Activated naive CD8-positive, alpha-beta T cell treated with anti-CD3 and anti-CD28 coated beads for 36 hours (primary cell): ENCODE data around the gene ACSL1. TPM values are rescaled to one million over a fixed set of nuclear protein-coding genes. Genes with fewer than 3 reads are reported as not detected.
A peak's percentile ranks its signal among the peaks of the same experiment; 100 is the strongest.
"Not testable (repeated sequence)": the region's sequence is repeated elsewhere in the genome, so short reads cannot be mapped to it uniquely, and the experiment has no call there.

ENCODE experiments used
- DNase-seq: peaks from one replicate; pipeline ENCODE4 v3.0.0; 2021
- H3K27ac Mint-ChIP-seq: one replicate; pipeline ENCODE4 v1.8.0; 2022; ENCODE audit warnings: mild to moderate bottlenecking, moderate library complexity, mixed read lengths
- H3K27me3 Mint-ChIP-seq: one replicate; pipeline ENCODE4 v1.8.0; 2022; ENCODE audit warnings: mild to moderate bottlenecking, mixed read lengths
- H3K36me3 Mint-ChIP-seq: one replicate; pipeline ENCODE4 v1.8.0; 2021; ENCODE audit warnings: mild to moderate bottlenecking, mixed read lengths
- H3K4me1 Mint-ChIP-seq: one replicate; pipeline ENCODE4 v1.8.0; 2021; ENCODE audit warnings: mixed read lengths
- H3K4me3 Mint-ChIP-seq: one replicate; pipeline ENCODE4 v1.8.0; 2022; ENCODE audit warnings: mild to moderate bottlenecking, moderate library complexity, mixed read lengths
- H3K9me3 Mint-ChIP-seq: one replicate; pipeline ENCODE4 v1.8.0; 2022; ENCODE audit warnings: mixed read lengths
- total RNA-seq, 2 experiments: library from RNA; stranded (reverse); gene quantifications; one replicate each; pipeline ENCODE4 v1.2.3, GENCODE V29; 2021

Gene ACSL1
- total RNA-seq, 2 experiments from 2014 or later = 15.0 to 15.9 TPM

DNA sequence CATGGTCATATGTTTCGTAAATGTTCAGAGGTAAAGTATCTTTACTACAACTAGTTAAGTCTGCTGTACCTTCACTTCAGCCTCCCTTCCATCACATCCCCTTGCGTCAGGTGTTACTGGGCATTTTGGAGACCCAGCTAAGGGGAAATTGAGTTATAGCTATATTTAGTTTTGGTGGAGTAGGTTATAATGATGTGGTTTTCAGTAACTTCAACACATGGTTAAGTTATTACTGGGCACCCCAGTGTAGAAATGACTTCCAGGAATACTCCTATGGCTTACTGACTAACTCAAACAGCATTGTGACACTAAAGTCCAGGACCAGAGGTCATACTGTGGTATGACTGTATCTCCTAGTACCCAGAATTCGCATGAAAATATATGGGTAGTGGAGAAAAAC lies 23.4 kb upstream of the ACSL1 start:
- Mint-ChIP-seq H3K27me3 (peaks cover 6% of the 10 kb centered on the region), H3K36me3 (no peaks in the 10 kb centered on the region), H3K27ac (no peak overlapping the region), H3K4me3 (no peak overlapping the region), H3K9me3 (no peaks in the 10 kb centered on the region), H3K4me1 (peaks cover 2% of the 10 kb centered on the region)
- DNase-seq = no peak

DNA sequence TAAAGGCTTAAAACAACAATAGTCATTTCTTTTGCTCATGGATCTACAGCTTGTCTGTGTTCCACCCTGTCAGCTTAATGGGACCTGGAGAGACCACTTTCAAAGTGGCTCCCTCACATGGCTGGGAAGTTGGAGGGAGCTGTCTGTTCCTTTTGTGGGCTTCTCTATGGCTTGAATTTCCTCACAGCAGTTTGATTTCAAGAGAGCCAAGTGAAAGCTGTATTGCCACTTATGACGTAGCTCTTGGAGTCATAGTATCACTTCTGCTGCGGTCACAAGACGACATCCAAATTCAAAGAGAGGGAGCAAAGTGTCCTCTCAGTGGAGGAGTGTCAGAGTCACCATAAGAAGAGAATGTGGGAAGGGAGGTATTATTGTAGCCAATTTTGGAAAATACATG lies 22.7 kb upstream of the ACSL1 start:
- peaks cover 2% of the 10 kb centered on the region for H3K4me1 Mint-ChIP-seq
- H3K9me3 Mint-ChIP-seq = no peaks in the 10 kb centered on the region
- H3K27ac Mint-ChIP-seq = no peak overlapping the region
- no peak for DNase-seq
- H3K36me3 Mint-ChIP-seq = no peaks in the 10 kb centered on the region
- peaks cover 6% of the 10 kb centered on the region for H3K27me3 Mint-ChIP-seq
- H3K4me3 Mint-ChIP-seq = no peak overlapping the region

DNA sequence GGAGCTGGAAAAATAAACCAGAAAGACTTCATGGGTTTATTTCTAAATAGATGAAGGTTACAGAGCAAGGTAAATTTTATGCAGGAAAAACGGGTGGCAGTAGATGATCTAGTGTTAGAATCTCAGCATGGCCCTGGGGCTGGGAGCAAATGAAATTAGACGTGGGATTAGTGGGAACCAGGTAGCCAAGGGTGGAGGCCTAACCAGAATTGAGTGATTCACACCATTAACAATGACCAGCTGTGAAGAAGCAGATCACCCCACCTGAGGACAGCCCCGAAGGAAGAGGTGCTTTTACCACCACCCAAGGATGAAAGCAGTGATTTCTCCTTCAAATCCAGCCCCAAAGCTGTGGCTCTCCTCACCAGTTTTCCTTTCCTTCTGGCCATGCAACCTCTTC lies 20.8 kb upstream of the ACSL1 start:
- peaks cover 2% of the 10 kb centered on the region for H3K4me1 Mint-ChIP-seq
- H3K36me3 Mint-ChIP-seq = no peaks in the 10 kb centered on the region
- DNase-seq = no peak
- no peak overlapping the region for H3K27ac Mint-ChIP-seq
- no peak overlapping the region for H3K4me3 Mint-ChIP-seq
- H3K9me3 Mint-ChIP-seq = no peaks in the 10 kb centered on the region
- peaks cover 9% of the 10 kb centered on the region for H3K27me3 Mint-ChIP-seq

DNA sequence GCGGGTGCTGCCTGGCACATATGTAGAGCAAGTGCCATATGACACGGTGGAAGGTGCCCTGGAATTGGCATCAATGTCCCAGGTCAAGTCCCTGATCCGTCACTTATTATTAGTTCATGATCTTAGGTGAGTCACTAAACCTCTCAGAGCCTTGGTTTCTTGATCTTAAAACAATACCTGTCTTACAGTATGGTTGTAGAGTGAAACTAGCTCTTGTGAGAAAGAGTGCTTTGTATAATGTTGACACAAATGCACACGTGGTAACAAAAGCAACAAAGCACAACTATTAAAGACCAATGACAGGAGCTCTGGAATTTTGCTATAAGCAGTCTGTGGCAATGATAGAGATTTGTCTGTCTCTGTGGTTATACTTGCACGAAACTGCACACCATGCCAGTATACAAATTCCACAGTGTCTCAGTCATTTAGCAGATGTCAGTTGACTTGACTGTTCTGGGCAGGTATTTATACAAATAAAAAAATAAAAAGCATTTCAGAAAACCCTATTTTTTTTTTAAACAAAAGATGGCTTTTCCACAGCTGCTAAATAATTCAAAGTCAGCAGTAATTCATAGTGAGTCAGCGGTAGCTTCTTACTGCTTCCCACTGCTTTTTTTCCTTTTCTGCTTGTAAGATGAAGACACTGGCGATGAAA lies 19.7 kb upstream of the ACSL1 start:
- no peaks in the 10 kb centered on the region for H3K36me3 Mint-ChIP-seq
- H3K27me3 Mint-ChIP-seq = peaks cover 9% of the 10 kb centered on the region
- peaks cover 2% of the 10 kb centered on the region for H3K4me1 Mint-ChIP-seq

DNA sequence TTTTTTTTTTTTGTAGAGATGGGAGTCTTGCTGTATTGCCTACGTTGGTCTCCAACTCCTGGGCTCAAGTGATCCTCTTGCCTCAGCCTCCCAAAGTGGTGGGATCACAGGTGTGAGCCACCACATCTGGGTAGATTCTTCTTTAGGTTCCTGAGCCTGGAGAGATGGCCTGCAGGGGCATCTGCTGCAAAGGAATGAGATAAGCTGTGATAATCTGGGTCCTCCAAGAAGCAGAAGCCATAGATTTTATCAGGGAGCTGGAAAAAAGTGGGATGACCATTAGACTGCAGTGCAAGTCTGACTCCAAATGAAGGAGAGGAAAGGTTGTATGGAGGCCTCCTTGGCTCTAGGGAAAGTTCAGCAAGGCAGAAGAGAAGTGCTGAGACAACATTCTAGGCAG lies 19.0 kb upstream of the ACSL1 start:
- H3K36me3 Mint-ChIP-seq = no peaks in the 10 kb centered on the region
- H3K9me3 Mint-ChIP-seq = no peaks in the 10 kb centered on the region

More for the DNA sequence above, 19.7 kb upstream of the ACSL1 start:
- no peak overlapping the region for H3K27ac Mint-ChIP-seq
- no peak for DNase-seq
- no peaks in the 10 kb centered on the region for H3K9me3 Mint-ChIP-seq
- H3K4me3 Mint-ChIP-seq = no peak overlapping the region

DNA sequence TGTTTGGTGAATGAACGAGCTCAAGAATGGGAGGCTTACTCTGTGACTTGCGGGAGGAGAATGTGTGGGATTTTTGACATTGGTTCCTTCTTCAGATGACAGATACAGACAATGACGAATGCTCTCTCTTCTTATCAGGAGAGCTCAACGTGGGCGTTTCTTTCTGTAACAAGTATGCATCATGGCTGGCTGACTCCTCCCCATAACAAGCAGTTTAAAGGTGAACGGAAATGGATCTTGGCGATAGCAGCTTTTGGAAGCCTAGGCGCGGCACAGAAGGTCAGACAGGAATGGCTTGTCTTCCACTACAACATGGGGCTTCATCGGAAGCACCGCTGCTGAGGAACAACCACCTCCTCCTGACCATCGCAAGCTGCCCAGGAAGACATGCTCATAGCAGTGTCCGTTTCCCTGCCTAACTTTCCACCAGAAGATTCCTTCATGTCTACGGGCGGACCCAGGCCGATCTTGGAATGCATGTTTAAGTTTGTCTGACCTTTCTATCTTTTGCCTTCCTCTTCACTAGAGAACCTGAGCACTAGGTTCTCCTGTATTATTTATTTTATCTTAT lies 18.3 kb upstream of the ACSL1 start:
- peaks cover 1% of the 10 kb centered on the region for H3K4me1 Mint-ChIP-seq
- H3K9me3 Mint-ChIP-seq = no peaks in the 10 kb centered on the region
- peaks cover 9% of the 10 kb centered on the region for H3K27me3 Mint-ChIP-seq
- H3K4me3 Mint-ChIP-seq = no peak overlapping the region
- H3K27ac Mint-ChIP-seq = no peak overlapping the region
- H3K36me3 Mint-ChIP-seq = no peaks in the 10 kb centered on the region
- no peak for DNase-seq

More for the DNA sequence above, 19.0 kb upstream of the ACSL1 start:
- Mint-ChIP-seq H3K4me3 (no peak overlapping the region), H3K4me1 (peaks cover 2% of the 10 kb centered on the region), H3K27me3 (peaks cover 9% of the 10 kb centered on the region), H3K27ac (no peak overlapping the region)
- DNase-seq = no peak

DNA sequence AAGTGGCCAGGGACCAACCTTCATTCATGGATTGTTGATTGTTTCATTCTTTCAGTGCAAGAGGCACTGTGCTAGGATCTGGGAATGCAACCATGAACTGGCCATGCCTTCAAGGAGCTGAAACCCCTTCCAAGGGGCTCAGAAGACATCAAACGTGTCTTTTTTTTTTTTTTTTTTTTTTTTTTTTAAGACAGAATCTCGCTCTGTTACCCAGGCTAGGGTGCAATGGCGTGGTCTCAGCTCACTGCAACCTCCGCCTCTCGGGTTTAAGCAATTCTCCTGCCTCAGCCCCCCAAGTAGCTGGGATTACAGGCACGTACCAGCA lies 13.3 kb upstream of the ACSL1 start:
- not testable (repeated sequence) for H3K9me3 Mint-ChIP-seq, DNase-seq, H3K36me3 Mint-ChIP-seq, H3K4me3 Mint-ChIP-seq, H3K27me3 Mint-ChIP-seq, H3K27ac Mint-ChIP-seq, H3K4me1 Mint-ChIP-seq

DNA sequence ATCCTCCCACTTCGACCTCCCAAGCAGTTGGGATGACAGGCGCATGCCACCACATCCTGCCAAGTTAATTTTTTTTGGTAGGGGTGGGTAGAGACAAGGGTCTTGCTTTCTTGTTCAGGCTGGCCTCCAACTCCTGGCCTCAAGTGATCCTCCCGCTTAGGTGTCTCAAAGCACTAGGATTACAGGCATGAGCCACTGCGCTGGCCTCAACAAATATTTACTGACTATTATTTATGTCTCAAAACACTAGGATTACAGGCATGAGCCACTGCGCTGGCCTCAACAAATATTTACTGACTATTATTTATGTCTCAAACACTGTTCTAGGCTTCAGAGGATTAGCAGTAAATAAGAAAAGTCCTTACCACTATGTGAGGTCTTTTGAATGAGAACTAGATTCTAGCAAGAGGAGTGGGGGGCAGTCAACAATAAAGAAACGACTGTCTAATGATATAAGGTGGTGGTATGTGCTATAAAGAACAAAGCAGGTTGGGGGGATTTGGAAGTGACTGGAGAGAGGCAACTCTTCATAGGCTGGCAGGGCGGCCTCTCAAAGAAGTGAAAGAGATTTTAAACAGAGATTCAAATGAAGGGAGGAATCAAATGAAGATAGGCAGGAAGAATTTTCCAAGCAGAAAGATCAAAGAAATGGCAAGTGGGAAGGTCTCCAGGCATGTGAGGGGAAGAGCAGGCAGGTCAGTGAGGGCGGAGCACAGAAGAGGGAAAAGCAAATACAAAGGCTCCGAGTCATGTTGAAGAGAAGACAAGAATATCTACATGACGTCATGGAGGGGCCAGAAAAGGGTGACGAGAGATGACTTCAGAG lies 12.7 kb upstream of the ACSL1 start:
- Mint-ChIP-seq H3K36me3 (no peaks in the 10 kb centered on the region), H3K4me1 (no peaks in the 10 kb centered on the region), H3K27ac (no peak overlapping the region), H3K4me3 (no peak overlapping the region), H3K9me3 (no peaks in the 10 kb centered on the region), H3K27me3 (peaks cover 3% of the 10 kb centered on the region)
- no peak for DNase-seq

DNA sequence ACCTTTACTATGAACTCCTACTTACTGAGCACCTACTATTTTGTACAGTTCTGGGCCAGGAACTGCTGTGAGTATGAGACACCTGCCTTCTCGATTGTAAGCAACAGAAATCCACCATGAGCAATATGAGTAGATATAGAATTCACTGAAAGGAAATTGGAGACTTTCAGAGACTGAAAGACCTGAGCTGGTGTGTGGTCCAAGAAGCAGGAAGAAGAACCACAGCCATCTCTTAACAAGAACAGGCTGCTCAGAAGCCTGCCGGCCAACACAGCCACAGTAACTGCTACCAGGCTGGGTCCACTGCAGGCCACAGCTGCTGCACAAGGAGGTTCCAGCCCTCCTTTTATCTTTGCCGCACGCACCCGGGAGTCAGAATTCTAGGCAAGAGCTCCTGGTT lies 10.8 kb upstream of the ACSL1 start:
- H3K27me3 Mint-ChIP-seq = no peaks in the 10 kb centered on the region
- H3K4me1 Mint-ChIP-seq = no peaks in the 10 kb centered on the region
- no peaks in the 10 kb centered on the region for H3K36me3 Mint-ChIP-seq
- no peak overlapping the region for H3K4me3 Mint-ChIP-seq
- H3K27ac Mint-ChIP-seq = no peak overlapping the region
- no peaks in the 10 kb centered on the region for H3K9me3 Mint-ChIP-seq
- DNase-seq = no peak

DNA sequence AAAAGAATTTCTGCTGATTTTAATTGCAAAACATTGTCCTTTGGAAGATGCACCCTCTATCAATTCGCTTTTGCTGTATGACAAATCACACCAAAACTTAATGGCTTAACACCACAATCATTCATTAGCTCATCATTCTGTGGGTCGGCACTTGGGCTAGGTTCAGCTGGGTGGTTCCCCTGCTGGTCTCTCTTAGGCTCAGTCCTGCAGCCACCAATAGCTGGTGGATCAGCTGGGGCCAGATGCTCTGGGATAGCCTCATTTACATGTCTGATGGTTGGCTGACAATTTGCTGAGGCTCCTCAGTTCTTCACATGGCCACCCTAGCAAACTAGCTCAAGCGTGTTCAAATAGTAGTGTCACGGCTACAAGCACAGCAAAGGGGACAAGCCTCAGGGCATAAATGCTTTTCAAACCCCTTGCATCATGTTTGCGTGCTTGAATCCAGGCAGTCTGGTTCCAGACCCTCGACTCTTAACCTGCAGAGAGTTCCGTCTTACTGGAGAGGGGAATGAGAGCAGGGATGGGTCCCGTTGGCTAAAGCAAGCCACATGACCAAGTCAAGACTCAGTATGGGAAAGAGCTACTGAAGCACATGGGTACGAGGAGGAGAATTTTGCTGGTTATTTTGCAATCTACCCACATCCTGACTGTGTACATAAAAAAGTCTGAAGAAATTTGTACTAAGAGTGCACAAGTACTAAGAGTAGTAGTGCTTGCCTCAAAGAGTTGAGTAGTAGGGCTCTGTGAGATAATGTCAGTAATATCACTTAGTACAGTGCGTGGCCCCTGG lies 7.5 kb upstream of the ACSL1 start:
- DNase-seq = no peak
- H3K27me3 Mint-ChIP-seq = no peaks in the 10 kb centered on the region
- H3K36me3 Mint-ChIP-seq = no peaks in the 10 kb centered on the region
- H3K4me1 Mint-ChIP-seq = no peaks in the 10 kb centered on the region
- no peaks in the 10 kb centered on the region for H3K9me3 Mint-ChIP-seq
- H3K27ac Mint-ChIP-seq = no peak overlapping the region
- no peak overlapping the region for H3K4me3 Mint-ChIP-seq

DNA sequence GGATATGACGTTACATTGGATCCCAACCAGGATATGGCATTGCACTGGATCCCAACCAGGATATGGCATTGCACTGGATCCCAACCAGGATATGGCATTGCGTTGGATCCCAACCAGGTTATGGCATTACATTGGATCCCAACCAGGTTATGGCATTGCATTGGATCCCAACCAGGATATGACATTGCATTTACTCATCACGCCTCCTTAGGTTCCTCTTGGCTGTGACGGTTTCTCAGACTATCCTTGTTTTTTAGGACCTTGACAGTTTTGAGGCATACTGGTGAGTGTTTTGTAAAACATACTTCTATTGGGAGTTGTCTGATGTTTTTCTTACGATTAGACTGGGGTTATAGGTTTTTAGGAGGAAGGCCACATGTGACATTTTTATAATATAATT lies 5.4 kb upstream of the ACSL1 start:
- Mint-ChIP-seq H3K4me1 (peaks cover 9% of the 10 kb centered on the region), H3K27me3 (peaks cover 7% of the 10 kb centered on the region), H3K4me3 (no peak overlapping the region), H3K36me3 (no peaks in the 10 kb centered on the region), H3K9me3 (no peaks in the 10 kb centered on the region), H3K27ac (no peak overlapping the region)
- no peak for DNase-seq

DNA sequence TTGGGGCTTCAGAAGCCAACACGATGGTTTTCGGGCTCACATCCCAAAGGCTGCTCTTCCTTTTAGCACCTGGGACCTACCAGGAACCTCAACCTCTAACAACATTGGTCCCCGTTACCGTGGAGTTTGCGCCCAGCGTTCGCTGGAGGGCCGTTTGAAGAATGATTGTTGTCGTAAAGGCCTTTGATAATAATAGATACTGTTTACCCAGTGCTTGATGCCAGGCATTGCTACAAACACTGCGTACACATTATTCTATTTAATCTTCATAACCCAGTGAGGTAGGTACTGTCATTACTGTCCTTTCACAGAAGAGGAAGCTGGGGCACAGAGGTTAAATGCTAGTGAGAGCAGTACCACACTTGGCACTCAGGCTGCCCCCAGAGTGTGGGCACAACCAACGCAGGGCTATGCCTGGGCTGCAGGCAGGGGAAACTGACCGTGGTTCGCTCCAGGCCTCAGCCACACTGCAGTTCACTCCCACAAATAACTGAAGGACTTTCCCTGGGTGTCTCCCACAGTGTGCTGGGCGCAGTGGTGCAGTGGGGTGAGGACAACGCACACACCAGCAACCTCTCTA lies 1.0 kb upstream of the ACSL1 start:
- Mint-ChIP-seq H3K9me3 (no peaks in the 10 kb centered on the region), H3K27me3 (peaks cover 7% of the 10 kb centered on the region), H3K4me1 (peaks cover 34% of the 10 kb centered on the region), H3K4me3 (peak overlapping the region; percentile 88), H3K27ac (peak overlapping the region; percentile 87), H3K36me3 (peaks cover 1% of the 10 kb centered on the region)
- no peak for DNase-seq

DNA sequence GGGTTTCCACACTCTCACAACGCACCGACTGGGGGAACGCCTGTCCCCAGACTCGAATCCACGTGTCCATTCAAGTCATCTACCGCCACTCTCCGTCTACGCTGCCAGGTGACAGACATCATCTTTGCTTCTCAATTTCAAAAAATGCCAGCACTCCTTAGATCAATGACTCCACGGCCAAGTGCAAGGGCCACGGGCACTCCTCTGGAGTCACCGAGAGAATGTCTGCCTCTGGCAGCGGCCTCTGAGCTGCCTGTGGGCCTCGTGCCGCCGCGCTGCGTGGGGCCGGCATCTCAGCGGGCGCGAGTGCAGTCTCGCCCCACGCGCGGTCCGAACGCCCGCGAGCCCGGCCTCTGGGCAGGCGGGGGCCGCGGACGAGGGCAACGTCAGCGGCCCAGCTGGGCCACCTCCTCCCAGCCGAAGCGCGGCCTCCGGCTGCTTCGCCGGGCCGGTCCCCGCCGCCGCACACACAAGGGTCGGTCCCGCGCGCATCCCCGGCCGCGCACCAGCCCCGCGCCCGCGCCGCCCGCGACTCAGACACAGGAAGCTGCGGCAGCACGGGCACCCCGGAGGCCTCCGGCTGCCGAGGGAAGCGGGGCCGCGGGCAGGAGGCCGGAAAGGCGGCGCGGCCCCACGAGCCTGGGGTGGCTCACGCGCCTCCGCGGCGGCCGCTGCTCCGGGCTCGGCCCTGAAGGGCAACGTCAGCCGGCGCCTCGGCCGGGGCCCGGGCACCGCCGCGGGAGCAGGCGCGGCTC lies 450 bp downstream of the ACSL1 start:
- Mint-ChIP-seq H3K27ac (peak overlapping the region; percentile 65), H3K9me3 (no peaks in the 10 kb centered on the region), H3K4me3 (peak overlapping the region; percentile 86), H3K27me3 (peaks cover 7% of the 10 kb centered on the region), H3K36me3 (peaks cover 1% of the 10 kb centered on the region), H3K4me1 (peaks cover 34% of the 10 kb centered on the region)
- peak; percentile 62 for DNase-seq

DNA sequence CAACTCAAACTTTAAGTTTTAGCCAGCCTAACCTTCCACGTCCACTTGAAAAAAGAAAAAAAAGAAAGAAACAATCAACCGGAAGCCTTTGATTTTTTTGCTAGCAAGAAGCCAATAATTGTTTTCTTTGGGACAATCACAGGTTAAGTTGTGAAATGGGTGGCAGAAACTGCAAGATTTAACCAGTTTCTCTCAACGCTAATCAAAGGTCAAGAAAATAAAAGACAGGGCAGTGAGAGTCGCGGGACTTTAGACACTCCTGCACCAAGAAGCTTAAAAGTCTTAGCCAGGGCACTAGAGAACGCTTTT lies 1.0 kb downstream of the ACSL1 start:
- peaks cover 1% of the 10 kb centered on the region for H3K36me3 Mint-ChIP-seq

More for the DNA sequence above, 1.0 kb downstream of the ACSL1 start:
- Mint-ChIP-seq H3K4me3 (peak overlapping the region; percentile 86), H3K9me3 (no peaks in the 10 kb centered on the region), H3K4me1 (peaks cover 34% of the 10 kb centered on the region), H3K27ac (peak overlapping the region; percentile 65), H3K27me3 (peaks cover 7% of the 10 kb centered on the region)
- DNase-seq = no peak
